Activated CD4-positive, alpha-beta T cell treated with anti-CD3 and anti-CD28 coated beads for 1 hour (primary cell): ENCODE measurements around the gene TCTN1.
"Not testable (repeated sequence)": the region's sequence is repeated elsewhere in the genome, so short reads cannot be mapped to it uniquely, and the experiment has no call there.

Experiments used
- DNase-seq: peaks from one replicate; pipeline ENCODE4 v3.0.0-alpha.2; 2020

Gene TCTN1

GRCh38 chr12:110613771-110614684 is at the start of gene TCTN1:
Gene TCTN1, plus strand, starts transcription at chr12:110614129. Its CDS starts 54 bp downstream, at chr12:110614183.
- DNase-seq = peak; percentile 92

DNA sequence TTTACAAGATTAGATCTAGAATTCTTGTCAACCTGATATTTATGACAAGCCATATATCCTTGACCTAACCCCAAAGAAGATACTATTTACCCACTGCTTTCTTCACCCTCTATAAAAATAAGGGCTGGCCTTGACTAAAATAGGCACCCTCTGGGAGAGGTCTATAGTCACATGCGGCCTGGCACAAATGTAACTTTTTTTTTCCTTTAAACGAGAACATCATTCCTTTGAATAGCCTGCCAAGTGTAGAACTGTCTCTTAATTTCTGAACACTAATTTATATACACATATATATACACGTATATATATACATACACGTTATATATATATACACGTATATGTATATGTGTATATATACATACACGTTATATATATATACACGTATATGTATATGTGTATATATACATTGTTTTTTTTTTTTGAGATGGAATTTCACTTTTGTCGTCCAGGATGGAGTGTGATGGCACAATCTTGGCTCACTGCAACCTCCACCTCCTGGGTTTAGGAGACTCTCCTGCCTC is 49.4 kb upstream of the TCTN1 start:
- DNase-seq = no peak

- no peak for DNase-seq
Measured at GRCh38 chr12:110565894-110566871, 47.7 kb upstream of the TCTN1 start.

- DNase-seq = no peak
Measured at GRCh38 chr12:110566993-110567392, 46.9 kb upstream of the TCTN1 start.

- no peak for DNase-seq
Measured at GRCh38 chr12:110568752-110569151, 45.2 kb upstream of the TCTN1 start.

DNA sequence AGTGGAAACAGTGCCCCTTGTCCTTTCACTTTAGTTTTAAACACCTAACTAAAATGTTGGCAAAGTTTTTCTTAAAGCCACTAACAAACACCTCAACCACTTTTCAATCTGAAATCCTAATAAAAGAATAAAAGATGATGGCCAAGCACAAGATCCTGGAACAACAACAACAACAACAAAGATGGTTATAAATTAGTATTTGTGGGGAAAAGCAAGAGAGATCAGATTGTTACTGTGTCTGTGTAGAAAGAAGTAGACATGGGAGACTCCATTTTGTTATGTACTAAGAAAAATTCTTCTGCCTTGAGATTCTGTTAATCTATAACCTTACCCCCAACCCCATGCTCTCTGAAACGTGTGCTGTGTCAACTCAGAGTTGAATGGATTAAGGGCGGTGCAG is 44.1 kb upstream of the TCTN1 start:
- DNase-seq = not testable (repeated sequence)

GRCh38 chr12:110570798-110571197 is 43.1 kb upstream of the TCTN1 start:
- DNase-seq = not testable (repeated sequence)

- no peak for DNase-seq
Measured at GRCh38 chr12:110574044-110574443, 39.9 kb upstream of the TCTN1 start.

DNA sequence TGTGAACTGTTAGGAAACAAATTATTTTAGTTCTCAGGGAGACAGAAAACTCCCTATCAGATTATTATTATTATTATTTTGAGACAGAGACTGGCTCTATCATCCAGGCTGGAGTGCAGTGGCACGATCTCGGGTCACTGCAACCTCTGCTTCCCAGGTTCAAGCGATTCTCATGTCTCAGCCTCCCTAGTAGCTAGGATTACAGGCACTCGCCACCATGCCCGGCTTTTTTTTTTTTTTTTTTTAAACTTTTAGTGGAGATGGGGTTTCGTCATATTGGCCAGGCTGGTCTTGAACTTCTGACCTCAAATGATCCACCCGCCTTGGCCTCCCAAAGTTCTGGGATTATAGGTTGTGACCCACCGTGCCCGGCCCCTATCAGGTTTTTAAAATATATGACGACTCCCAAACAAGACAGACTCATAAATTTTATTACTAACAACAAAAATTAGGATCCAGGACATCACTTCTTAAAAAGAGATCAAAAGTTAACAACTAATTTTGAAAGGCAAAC is 39.2 kb upstream of the TCTN1 start:
- DNase-seq = not testable (repeated sequence)

GRCh38 chr12:110575326-110575725 is 38.6 kb upstream of the TCTN1 start:
- DNase-seq = no peak

DNA sequence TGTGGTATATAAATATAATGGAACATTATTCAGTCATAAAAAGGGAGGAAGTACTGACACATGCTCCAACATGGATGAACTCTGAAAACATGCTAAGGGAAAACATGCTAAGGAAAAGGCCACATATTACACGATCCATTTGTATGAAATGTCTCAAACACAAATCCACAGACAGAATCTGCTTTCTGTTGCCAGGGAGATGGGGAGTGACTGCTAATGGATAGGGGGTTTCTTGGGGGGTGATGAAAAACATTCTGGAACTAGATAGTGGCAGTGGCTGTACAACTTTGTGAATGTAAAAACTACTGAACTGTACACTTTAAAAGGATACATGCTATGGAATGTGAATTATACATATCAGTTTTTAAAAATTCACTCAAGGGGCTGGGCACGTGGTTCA is 37.4 kb upstream of the TCTN1 start:
- no peak for DNase-seq

DNA sequence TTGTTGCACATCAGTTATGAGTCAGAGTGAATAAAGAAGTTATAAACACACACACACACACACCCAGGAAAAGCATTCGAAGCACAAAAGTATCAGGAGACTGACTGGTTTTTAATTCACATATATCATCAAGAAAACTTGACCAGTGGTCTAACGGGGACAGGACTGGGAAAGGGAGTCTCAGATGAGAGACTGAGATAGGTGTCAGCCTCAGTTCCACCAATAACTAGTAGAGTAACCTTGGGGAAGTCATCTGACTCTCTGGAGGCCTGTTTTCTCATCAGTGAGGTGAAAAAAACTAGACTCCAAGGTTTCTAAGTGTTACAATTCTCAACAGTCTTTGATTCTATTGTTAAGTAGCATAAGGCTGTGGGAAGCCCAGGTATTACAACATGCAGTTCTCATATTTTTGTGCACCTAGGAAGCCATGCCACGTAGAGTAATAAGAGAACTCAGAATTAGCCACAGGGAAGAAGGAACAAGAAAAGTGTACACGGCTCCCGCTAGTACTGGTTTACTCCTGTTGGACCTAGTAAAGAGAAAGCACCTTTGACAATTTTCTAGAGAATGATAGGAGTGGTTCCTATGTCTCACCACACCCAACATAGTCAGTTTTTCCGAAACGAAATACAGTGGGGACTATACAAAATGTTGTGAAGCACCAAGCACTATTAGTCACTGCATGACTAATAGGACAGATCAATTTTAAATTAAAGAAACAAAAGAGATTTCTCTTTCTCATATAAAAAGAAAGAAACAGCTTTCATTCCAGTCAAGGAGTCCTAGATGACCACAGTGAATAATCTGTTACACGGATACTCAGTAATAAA is 35.9 kb upstream of the TCTN1 start:
- no peak for DNase-seq

DNA sequence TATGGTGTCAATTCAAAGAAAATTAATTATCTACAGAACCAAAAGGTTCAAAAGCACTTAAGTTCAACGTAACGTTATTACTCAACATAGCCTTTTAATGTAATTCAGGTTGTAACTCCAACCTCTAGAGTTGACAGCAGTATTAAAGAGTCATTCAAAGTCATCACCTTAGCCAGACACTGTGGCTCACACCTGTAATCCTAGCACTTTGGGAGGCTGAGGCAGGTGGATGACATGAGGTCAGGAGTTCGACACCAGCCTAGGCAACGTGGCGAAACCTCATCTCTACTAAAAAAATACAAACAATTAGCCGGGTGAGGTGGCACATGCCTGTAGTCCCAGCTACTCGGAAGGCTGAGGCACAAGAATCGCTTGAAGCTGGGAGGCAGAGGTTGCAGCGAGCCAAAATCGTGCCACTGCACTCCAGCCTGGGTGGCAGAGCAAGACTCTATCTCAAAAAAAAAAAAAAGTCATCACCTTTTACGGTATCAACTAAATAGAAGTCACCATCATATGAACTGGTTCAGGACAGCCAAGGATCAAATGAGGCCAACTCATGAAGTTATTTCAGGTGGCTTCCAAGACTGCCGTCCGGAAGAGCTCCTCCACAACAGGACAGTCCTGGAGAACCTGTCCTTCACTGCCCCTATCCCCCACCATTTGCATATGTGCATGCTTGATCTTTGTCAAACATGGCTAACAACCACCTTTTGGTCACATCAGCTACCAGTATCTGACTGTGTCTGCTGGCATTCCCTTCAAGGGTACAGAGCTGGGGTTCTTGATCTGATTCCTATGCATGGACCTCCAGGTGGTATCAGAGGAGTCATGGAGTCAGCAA is 35.0 kb upstream of the TCTN1 start:
- DNase-seq = no peak

GRCh38 chr12:110579535-110580253 is 34.2 kb upstream of the TCTN1 start:
- no peak for DNase-seq

DNA sequence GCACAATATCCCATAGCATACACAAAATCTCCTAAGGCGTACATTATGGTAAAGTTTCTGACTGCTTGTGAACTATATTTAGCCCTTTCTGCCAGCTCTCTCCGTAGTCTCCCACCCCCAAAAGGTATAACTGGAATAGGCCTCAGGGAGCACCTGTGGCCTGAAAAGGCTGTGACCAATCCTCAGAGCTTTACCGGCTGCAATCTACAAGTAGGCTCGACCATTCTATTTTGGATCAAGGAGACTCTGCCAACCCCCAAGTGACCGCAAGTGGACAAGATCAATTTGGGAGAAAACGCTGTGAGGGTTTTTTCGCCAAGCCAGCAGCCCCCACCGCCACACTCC is 32.0 kb upstream of the TCTN1 start:
- DNase-seq = no peak

GRCh38 chr12:110582276-110583136 is 31.4 kb upstream of the TCTN1 start:
- DNase-seq = peak; percentile 78

DNA sequence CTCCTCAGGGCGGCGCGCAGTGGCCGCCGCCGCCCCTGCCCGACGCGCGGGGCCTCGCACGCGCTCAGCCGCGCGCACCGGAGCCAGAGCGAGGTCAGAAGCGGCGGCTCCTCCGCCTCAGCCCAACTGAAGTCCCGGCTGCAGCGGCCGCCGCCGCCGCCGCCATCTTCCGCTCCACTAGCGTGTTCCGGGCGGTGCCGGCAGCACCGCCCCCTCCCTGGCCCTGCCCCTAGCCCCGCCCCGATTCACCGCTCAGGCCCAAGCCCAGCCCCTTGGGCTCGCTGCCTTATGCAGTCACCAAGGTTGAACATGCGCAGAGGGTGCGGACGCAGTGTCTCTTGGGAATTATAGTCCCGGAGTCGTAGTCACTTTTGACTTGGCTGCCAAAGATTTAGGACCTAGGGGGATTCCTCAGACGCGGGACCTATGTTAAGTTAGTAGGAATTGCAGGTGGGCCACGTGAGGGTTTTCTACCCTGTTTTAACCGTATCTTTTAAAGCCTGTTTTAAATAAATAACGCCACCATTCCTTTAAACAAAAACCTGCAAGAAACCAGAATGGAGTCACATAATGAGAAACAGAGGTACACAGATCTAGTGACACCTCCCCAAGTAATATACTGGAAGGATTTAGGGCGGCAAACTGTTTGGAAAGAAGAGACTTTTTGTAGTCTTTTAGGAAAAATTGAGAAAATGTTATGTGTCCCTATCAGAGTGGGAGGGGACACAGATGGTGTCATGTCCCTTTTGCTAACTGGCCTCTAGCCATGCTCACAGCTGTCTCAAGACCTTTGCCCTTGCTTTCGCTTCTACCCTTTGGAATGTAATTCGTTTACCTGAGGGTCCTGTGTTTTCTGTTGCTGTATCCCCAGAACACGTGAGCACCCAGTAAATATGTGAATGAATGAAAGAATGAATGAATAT is 30.5 kb upstream of the TCTN1 start, which contains the start of gene PPTC7:
Gene PPTC7 (minus strand): TSS at position 182 of the 923 bp plus-strand sequence. CDS start 287 bp downstream, outside the sequence.
- DNase-seq = peak; percentile 94

DNA sequence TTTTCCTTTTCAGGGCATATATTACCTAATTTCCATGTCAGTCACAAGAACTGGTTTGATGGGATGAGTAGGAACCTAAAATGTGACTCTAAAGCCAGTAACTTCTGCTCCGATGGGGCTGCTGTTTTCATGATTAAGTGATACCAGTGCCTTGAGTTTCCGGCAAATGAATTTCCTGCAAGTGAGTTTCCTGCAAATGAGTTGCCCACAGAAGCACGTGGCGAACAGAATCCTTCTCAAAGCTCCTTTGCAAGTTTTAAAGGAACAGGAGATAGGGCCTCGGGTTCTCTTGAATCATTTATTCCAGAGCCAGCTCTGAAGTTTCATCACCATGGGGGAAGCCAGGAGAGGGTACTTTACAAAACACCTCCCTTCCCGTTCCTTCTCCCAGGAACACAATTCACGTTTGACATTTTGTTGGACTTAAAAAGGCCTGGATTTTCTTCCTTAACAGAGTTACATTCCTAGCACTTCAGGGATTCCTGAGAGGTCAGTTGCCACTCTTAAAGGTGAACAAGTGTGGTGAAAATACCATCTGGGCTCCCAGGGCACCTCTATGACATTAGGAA is 28.6 kb upstream of the TCTN1 start:
- DNase-seq = no peak
